Measurements from ENCODE around the gene ATP6V1B1. TPM values are rescaled to one million over a fixed set of nuclear protein-coding genes. Genes with fewer than 3 reads are reported as not detected.
A peak's percentile ranks its signal among the peaks of the same experiment; 100 is the strongest.

The ATP6V1B1 gene
- total RNA-seq, 2 donors from 2014 or later, result not detected

DNA sequence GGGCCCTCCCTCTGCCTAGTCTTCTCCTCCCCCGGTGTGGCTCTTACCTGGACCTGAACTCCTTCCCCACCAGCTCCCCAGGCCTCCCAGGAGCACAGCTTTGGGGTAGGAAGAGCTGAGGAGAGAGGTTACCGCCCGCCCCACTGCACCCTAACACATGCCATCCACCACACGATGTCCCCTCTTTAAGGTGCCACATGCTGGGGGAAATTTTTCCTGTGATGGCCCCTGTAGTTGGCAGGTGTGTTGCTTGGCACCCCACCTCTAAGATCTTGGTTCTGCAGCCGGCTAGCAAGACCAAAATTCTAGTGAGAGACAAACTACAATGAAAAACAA lies 65.9 kb downstream of the ATP6V1B1 start:
- no peak overlapping the region for H3K4me3 ChIP-seq (ENCODE audit: low read length)
- no peak overlapping the region for H3K9ac ChIP-seq (ENCODE audit: extremely low read depth, low read length, poor library complexity, severe bottlenecking)

DNA sequence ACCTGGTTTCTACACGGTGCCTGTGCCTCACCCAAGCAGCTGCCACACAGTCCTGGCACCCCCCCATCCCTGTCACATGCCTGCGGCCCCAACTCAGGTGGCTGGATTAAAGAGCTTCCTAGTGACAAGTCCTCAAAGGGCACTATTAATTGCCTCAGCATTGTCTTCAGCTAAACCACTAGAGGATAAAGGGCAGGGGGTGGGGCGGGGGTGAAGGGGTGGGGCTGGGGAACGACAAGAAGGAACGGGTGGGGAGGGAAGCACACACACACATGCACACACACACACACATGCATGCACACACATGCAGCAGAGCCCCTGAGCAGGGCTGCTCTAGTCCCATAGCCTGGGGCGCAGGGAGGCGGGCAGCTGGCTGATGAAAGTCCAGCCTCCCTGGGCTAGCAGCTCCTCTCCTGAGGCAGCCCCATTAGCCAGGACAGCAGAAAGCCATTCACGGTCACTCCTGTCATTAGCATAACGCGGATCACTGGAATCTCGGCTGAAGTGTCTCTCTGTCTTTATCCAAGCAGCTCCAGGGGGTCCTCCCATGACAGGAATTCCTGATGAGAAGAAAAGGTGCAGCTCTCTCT lies 66.4 kb downstream of the ATP6V1B1 start:
- H3K9me3 Mint-ChIP-seq, result no peaks in the 10 kb centered on the region
- TF ChIP-seq CTCF (conservative IDR thresholded peaks at IDR 0.05), result no peak
- H3K36me3 ChIP-seq (ENCODE audit: control insufficient read depth, insufficient read depth, low read length), result no peaks in the 10 kb centered on the region
- 8 to 17% methylated on average over 7 to 10 of the region's 11 CpGs for WGBS, 2 experiments (ENCODE audit: insufficient coverage in 1 of 2, insufficient read length in 1 of 2)
- no peak overlapping the region for H3K4me3 ChIP-seq (ENCODE audit: low read length)
- H3K4me1 Mint-ChIP-seq, result peaks cover 12% of the 10 kb centered on the region
- H3K9ac ChIP-seq (ENCODE audit: extremely low read depth, low read length, poor library complexity, severe bottlenecking), result no peak overlapping the region
- peaks cover 14% of the 10 kb centered on the region for H3K27me3 Mint-ChIP-seq (ENCODE audit: insufficient read depth)
- peak overlapping the region; percentile 24 for H3K27ac Mint-ChIP-seq
- peaks cover 7% of the 10 kb centered on the region for H3K27me3 ChIP-seq (ENCODE audit: control insufficient read depth, insufficient read depth, low read length, poor library complexity, severe bottlenecking)
- DNase-seq, result peak; percentile 90
- peak overlapping the region; percentile 30 for H3K4me3 Mint-ChIP-seq
- peak overlapping the region; percentile 24 for H3K27ac ChIP-seq (ENCODE audit: low read depth, low read length)
- no peaks in the 10 kb centered on the region for H3K9me3 ChIP-seq (ENCODE audit: control insufficient read depth, low read length)
- H3K4me1 ChIP-seq (ENCODE audit: control insufficient read depth, insufficient read depth, low read length), result peaks cover 8% of the 10 kb centered on the region
- no peaks in the 10 kb centered on the region for H3K36me3 Mint-ChIP-seq (ENCODE audit: low read depth)

More for the DNA sequence above, 65.9 kb downstream of the ATP6V1B1 start:
- Histone ChIP-seq H3K36me3 (ENCODE audit: control insufficient read depth, insufficient read depth, low read length) (no peaks in the 10 kb centered on the region), H3K27me3 (ENCODE audit: control insufficient read depth, insufficient read depth, low read length, poor library complexity, severe bottlenecking) (peaks cover 7% of the 10 kb centered on the region), H3K27ac (ENCODE audit: low read depth, low read length) (peak overlapping the region; percentile 24), H3K4me1 (ENCODE audit: control insufficient read depth, insufficient read depth, low read length) (peaks cover 8% of the 10 kb centered on the region), H3K9me3 (ENCODE audit: control insufficient read depth, low read length) (no peaks in the 10 kb centered on the region)
- Mint-ChIP-seq H3K36me3 (ENCODE audit: low read depth) (no peaks in the 10 kb centered on the region), H3K4me3 (peak overlapping the region; percentile 30), H3K27ac (peak overlapping the region; percentile 24), H3K9me3 (no peaks in the 10 kb centered on the region), H3K27me3 (ENCODE audit: insufficient read depth) (peaks cover 12% of the 10 kb centered on the region), H3K4me1 (peaks cover 12% of the 10 kb centered on the region)
- no peak for DNase-seq
- no peak for TF ChIP-seq CTCF (conservative IDR thresholded peaks at IDR 0.05)
- 85% methylated on average over 3 of the region's 5 CpGs; no CpG with 5 or more reads in 1 of the 2 experiments for WGBS, 2 experiments (ENCODE audit: insufficient coverage in 1 of 2, insufficient read length in 1 of 2)

DNA sequence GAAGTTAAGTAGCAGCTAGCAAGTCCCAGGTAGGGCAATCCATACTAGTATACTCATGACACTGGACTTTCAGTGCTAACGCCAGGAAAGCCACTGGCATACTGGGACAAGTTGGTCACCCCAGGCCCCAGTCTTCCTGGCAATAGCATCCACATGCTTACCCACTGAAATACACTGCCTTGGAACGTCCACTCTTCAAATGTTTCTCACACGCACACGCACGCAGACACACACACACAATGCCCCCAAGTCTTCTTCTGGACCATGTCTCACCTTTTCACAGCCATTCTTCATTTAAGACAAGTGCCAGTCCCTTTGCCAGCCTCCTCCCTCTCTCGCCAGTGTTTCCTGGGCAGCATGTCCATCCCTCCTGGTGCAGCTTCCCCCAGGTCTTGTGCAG lies 67.7 kb downstream of the ATP6V1B1 start:
- H3K36me3 ChIP-seq (ENCODE audit: control insufficient read depth, insufficient read depth, low read length), result no peaks in the 10 kb centered on the region
- no peak overlapping the region for H3K4me3 Mint-ChIP-seq
- no peaks in the 10 kb centered on the region for H3K9me3 ChIP-seq (ENCODE audit: control insufficient read depth, low read length)
- peaks cover 3% of the 10 kb centered on the region for H3K27me3 ChIP-seq (ENCODE audit: control insufficient read depth, insufficient read depth, low read length, poor library complexity, severe bottlenecking)
- peaks cover 8% of the 10 kb centered on the region for H3K4me1 ChIP-seq (ENCODE audit: control insufficient read depth, insufficient read depth, low read length)
- no peak overlapping the region for H3K4me3 ChIP-seq (ENCODE audit: low read length)
- H3K36me3 Mint-ChIP-seq (ENCODE audit: low read depth), result no peaks in the 10 kb centered on the region
- TF ChIP-seq CTCF (conservative IDR thresholded peaks at IDR 0.05), result no peak
- WGBS, 2 experiments (ENCODE audit: insufficient coverage in 1 of 2, insufficient read length in 1 of 2), result 92 to 100% methylated on average over 5 to 6 of the region's 6 CpGs
- no peaks in the 10 kb centered on the region for H3K9me3 Mint-ChIP-seq
- no peak for DNase-seq
- no peak overlapping the region for H3K27ac ChIP-seq (ENCODE audit: low read depth, low read length)
- H3K27me3 Mint-ChIP-seq (ENCODE audit: insufficient read depth), result peaks cover 13% of the 10 kb centered on the region
- H3K27ac Mint-ChIP-seq, result no peak overlapping the region
- H3K4me1 Mint-ChIP-seq, result peaks cover 12% of the 10 kb centered on the region
- H3K9ac ChIP-seq (ENCODE audit: extremely low read depth, low read length, poor library complexity, severe bottlenecking), result no peak overlapping the region
